Lower leg skin (tissue), 3 donors: ENCODE results near the gene FAM120A.

Experiments
- CTCF ChIP-seq, 3 donors: fragments of 450-650 bp; IDR thresholded peaks; one replicate each; pipeline ENCODE4 v1.5.1; 2016; ENCODE audit warnings: antibody characterized with exemption in 3 of 3, mild to moderate bottlenecking in 3 of 3, moderate library complexity in 2 of 3
- POLR2A ChIP-seq, 2 donors: fragments of 450-650 bp; IDR thresholded peaks; one replicate each; pipeline ENCODE4 v1.6.1; 2016 to 2017; ENCODE audit warnings: antibody characterized with exemption in 2 of 2, mild to moderate bottlenecking in 1 of 2, moderate library complexity in 1 of 2

- no peak for TF ChIP-seq CTCF (IDR thresholded peaks at IDR 0.05)
- TF ChIP-seq POLR2A (IDR thresholded peaks at IDR 0.05) = no peak
These were observed 158.7 kb downstream of the FAM120A start for GRCh38 chr9:93610206-93610605.
